AG04449 (cell line): ENCODE data around the gene EDAR.

ENCODE experiments used
- CTCF ChIA-PET: fragments of 350-600 bp; formaldehyde crosslinking; extraction: SDS; loops from one replicate; lab custom pipeline; 2021; ENCODE audit warnings: antibody characterized with exemption; lab: Yijun Ruan, JAX
- POLR2A ChIA-PET: fragments of 400-600, 350-600 bp; formaldehyde crosslinking; extraction: SDS; loops from one replicate; lab custom pipeline; 2020; ENCODE audit warnings: antibody characterized with exemption, inconsistent platforms; lab: Yijun Ruan, JAX
- DNase-seq: peaks from one replicate; pipeline ENCODE4 v3.0.0-alpha.2; 2010; ENCODE audit warnings: low read depth, low spot score
- H3K4me3 ChIP-seq: 2 replicates; pipeline ENCODE4 v1.5.1; 2011; ENCODE audit warnings: low read depth, mild to moderate bottlenecking, control low read depth, low read length
- TF ChIP-seq, protein P1 (sequence below): IDR thresholded peaks from one replicate; pipeline ENCODE4 v1.5.1; 2011; ENCODE audit warnings: mild to moderate bottlenecking, moderate library complexity, low read length, control low read depth, inconsistent platforms; ENCODE audit not compliant: insufficient read depth; ENCODE audit errors: missing control alignments

EDAR gene

DNA sequence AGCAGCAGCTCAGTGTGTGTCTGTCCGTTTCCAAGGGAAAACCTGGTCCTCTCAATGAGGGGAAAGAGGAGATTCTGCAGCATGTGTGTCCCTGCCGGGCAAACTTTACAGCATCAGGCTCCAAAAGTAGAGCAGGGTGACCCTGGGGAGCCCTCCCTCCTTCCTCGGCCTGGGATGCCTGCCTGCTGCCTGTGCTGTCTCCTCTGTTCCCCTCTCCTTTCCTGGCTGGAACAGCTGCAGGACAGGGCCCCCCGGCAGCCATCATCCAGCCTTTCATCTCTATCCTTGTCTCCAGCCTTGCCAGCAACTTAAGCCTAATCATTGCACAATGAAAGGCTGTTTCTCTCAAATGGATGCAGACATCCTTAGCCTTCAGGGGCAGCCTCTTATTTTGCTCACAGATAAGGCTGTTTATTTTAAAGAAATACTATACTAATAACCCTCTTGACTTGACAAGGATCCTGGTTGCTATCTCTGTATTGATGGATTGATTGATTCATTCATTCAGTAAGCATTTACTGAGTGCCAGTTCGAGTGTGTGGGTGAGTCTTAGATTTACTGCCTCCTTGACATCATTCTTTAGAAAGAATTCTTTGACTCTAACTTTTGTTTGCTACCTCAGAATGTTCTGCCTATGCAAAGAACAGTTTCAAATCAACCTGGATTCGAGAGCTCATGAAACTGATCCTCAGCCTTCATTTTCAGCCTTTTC lies 40.6 kb upstream of the EDAR start:
- no peak for DNase-seq
- H3K4me3 ChIP-seq: no peak overlapping the region
- TF ChIP-seq, protein P1, sequence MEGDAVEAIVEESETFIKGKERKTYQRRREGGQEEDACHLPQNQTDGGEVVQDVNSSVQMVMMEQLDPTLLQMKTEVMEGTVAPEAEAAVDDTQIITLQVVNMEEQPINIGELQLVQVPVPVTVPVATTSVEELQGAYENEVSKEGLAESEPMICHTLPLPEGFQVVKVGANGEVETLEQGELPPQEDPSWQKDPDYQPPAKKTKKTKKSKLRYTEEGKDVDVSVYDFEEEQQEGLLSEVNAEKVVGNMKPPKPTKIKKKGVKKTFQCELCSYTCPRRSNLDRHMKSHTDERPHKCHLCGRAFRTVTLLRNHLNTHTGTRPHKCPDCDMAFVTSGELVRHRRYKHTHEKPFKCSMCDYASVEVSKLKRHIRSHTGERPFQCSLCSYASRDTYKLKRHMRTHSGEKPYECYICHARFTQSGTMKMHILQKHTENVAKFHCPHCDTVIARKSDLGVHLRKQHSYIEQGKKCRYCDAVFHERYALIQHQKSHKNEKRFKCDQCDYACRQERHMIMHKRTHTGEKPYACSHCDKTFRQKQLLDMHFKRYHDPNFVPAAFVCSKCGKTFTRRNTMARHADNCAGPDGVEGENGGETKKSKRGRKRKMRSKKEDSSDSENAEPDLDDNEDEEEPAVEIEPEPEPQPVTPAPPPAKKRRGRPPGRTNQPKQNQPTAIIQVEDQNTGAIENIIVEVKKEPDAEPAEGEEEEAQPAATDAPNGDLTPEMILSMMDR: no peak
- ChIA-PET POLR2A (no interaction called here), CTCF (no interaction called here)

DNA sequence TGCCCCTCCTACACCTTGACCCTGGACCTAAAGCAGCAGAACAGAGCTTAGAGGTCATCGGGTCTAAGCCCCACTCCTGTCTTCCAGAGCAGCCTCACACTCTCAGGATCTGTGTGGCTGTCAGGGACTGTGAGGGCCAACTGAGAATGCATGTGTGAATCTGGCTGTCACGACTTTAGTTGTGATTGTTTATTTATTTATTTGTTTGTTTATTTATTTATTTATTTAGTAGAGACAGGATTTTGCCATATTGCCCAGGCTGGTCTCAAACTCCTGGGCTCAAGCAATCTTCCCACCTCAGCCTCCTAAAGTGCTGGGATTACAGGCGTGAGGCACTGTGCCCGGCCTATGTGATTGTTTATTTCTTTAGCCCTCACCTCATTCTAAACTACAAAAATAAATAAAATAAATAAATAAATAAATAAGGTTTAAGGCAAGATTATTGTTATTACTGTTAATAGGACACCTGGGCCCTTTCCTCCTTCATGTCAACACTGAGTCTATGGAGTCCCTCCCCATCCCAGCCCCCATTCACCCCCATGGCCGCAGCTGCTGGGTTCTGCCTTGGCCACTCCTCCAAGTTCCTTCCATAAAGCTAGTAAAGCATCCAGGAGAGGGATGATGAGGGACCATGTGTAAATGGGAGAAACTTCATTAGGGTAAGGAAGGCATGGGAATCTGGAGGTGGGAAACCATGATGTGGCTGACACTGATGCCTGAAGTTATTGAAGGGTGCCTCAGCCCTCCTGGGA lies 39.9 kb upstream of the EDAR start:
- ChIA-PET POLR2A (no interaction called here), CTCF (no interaction called here)
- TF ChIP-seq, protein P1: no peak

DNA sequence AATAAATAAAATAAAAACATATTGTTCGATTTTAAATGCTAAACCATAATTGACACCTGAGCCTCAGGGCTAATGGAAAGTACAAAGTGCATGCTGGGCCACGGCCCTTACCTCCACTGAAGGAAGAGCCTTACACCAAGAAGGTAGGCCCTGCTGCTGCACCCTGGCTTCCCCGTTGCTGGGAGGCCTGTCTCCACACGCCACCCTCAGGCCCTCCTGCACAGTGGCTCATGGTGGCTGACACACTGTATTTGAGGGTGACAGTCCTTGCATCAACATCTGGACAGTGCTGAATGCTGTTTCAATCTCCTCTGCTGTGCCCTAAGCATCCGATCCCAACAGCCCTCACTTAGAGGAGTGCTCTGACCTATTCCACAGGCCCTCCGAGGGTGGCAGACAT lies 39.3 kb upstream of the EDAR start:
- H3K4me3 ChIP-seq: no peak overlapping the region
- DNase-seq: no peak
- CTCF ChIA-PET: no interaction called here
- TF ChIP-seq, protein P1: no peak
- POLR2A ChIA-PET: no interaction called here

More for the DNA sequence above, 39.9 kb upstream of the EDAR start:
- no peak overlapping the region for H3K4me3 ChIP-seq
- DNase-seq: no peak

DNA sequence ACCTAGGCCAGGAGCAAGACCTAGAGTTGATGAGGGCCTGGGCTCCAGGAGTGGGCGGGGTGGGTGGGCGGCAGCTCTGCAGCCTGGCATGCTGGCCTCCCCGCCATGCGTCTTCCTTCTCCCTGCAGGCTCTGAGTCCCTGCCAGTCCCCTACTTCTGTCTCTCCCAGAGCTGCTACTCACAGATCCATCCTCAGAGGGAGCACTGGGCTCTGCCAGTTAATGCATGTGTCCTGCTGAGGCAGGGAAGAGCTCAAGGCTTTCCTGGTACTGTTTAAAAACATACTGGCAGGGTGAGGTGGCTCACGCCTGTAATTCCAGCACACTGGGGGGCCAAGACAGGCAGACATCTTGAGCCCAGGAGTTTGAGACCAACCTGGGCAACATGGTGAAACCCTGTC lies 38.7 kb upstream of the EDAR start:
- CTCF ChIA-PET: no interaction called here
- TF ChIP-seq, protein P1: no peak

DNA sequence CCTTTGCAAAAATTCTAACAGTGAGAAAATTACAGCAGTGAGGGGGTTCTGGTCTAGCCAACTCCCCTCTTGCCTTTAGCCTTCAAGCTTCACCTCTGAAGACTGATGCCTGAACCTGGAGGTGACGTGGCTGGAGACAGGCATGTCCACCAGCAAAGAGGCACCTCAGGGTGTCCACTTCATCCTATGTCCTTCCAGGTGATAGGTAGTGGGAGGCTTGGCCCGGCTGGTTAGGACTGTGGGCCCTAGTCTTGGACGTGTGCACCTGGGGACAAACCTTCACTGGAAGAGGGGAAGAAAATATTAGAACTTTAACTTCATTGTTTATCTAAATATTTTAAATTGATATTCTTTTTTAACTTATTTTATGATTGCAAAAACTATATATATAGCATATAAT lies 35.5 kb upstream of the EDAR start:
- ChIA-PET POLR2A (no interaction called here), CTCF (no interaction called here)
- no peak for DNase-seq
- TF ChIP-seq, protein P1: no peak
- H3K4me3 ChIP-seq: no peak overlapping the region

More for the DNA sequence above, 38.7 kb upstream of the EDAR start:
- DNase-seq: no peak
- no peak overlapping the region for H3K4me3 ChIP-seq
- POLR2A ChIA-PET: no interaction called here

DNA sequence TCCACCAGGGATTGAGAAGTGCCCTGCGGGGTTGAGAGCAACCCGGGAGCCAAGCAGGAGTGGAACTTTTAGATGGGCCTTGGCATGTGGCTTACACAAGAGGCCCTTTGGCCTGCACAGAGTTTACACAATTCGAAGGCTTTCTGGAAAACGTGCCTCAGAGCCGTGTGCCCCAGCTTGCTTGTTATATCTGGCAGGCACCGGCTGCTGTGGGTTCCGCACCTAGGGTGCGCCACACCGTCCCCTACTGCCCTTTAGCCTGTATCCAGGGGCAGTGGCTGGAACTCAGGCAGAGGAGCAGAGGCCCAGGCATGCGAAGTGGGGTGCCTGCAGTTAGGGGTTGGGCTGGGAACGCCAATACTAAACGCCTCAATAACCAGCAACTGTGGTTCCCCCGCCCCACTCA lies 32.9 kb upstream of the EDAR start:
- H3K4me3 ChIP-seq: no peak overlapping the region
- DNase-seq: no peak
- ChIA-PET POLR2A (no interaction called here), CTCF (no interaction called here)
- TF ChIP-seq, protein P1: no peak
